Neutrophil (primary cell): ENCODE data around the gene LIFR.

Experiments
- H3K27ac ChIP-seq: fragments of 200-600 bp; sonication (generic); 2 replicates; pipeline ENCODE4 v1.5.1; 2016; ENCODE audit warnings: mild to moderate bottlenecking, moderate library complexity
- H3K27me3 ChIP-seq: fragments of 200-600 bp; sonication (generic); 2 replicates; pipeline ENCODE4 v1.6.0; 2016; ENCODE audit warnings: mild to moderate bottlenecking
- H3K36me3 ChIP-seq: fragments of 200-600 bp; sonication (generic); 2 replicates; pipeline ENCODE4 v1.5.1; 2017
- H3K4me1 ChIP-seq, 2 experiments: fragments of 200-600 bp in 1 of 2; sonication (generic) in 1 of 2; 1 replicate in 1 of 2; 2 replicates in 1 of 2; pipeline versions ENCODE4 v1.5.1 to v1.6.1; 2013 to 2016; ENCODE audit warnings: low read depth in 1 of 2, low read length in 1 of 2, mild to moderate bottlenecking in 1 of 2, moderate library complexity in 1 of 2; ENCODE audit not compliant: control insufficient read depth in 1 of 2, insufficient read depth in 1 of 2
- H3K4me3 ChIP-seq, 2 experiments: fragments of 200-600 bp in 1 of 2; sonication (generic) in 1 of 2; 1 replicate in 1 of 2; 2 replicates in 1 of 2; pipeline ENCODE4 v1.5.1; 2013 to 2016; ENCODE audit warnings: low read depth in 1 of 2, low read length in 1 of 2, mild to moderate bottlenecking in 1 of 2, moderate library complexity in 1 of 2
- H3K9me3 ChIP-seq: fragments of 200-600 bp; sonication (generic); 2 replicates; pipeline ENCODE4 v1.5.1; 2016
- TF ChIP-seq, protein P1 (sequence below): fragments of 200-600 bp; sonication (generic); IDR thresholded peaks from 2 replicates; pipeline ENCODE4 v1.5.1; 2016; ENCODE audit warnings: antibody characterized with exemption

The LIFR gene

DNA sequence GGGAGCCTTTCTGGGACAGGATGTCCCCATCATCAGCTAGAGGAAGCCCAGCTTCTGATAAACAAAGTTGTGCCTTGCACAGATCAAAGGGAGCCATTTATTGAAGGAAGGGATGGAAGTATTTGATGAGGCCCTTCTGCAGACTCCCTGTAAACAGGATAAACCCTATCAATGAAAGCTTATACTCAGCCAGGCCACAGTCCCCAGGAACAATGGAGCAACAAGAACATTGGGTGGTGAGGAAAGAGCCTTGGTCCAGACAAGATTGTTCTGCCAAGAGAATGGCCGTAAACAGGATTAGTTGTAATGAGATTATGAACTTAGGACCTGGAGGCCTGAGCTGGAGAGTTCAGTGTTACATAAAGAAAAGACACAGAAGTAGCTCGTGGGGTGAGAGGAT, 40.5 kb upstream of the LIFR start:
- TF ChIP-seq, protein P1, sequence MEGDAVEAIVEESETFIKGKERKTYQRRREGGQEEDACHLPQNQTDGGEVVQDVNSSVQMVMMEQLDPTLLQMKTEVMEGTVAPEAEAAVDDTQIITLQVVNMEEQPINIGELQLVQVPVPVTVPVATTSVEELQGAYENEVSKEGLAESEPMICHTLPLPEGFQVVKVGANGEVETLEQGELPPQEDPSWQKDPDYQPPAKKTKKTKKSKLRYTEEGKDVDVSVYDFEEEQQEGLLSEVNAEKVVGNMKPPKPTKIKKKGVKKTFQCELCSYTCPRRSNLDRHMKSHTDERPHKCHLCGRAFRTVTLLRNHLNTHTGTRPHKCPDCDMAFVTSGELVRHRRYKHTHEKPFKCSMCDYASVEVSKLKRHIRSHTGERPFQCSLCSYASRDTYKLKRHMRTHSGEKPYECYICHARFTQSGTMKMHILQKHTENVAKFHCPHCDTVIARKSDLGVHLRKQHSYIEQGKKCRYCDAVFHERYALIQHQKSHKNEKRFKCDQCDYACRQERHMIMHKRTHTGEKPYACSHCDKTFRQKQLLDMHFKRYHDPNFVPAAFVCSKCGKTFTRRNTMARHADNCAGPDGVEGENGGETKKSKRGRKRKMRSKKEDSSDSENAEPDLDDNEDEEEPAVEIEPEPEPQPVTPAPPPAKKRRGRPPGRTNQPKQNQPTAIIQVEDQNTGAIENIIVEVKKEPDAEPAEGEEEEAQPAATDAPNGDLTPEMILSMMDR, result no peak
- H3K9me3 ChIP-seq, result no peaks in the 10 kb centered on the region
- no peaks in the 10 kb centered on the region for H3K27me3 ChIP-seq
- no peak overlapping the region for H3K27ac ChIP-seq
- no peak overlapping the region for H3K4me3 ChIP-seq
- no peaks in the 10 kb centered on the region for H3K36me3 ChIP-seq
- H3K4me1 ChIP-seq, result peaks cover 0 to 10% of the 10 kb centered on the region in 2 experiments

GRCh38 chr5:38595132-38595745, 38.8 kb upstream of the LIFR start:
- Histone ChIP-seq H3K4me1 (peaks cover 0 to 2% of the 10 kb centered on the region in 2 experiments), H3K36me3 (no peaks in the 10 kb centered on the region), H3K27me3 (no peaks in the 10 kb centered on the region), H3K9me3 (no peaks in the 10 kb centered on the region), H3K27ac (no peak overlapping the region), H3K4me3 (no peak overlapping the region)
- TF ChIP-seq, protein P1, result no peak

DNA sequence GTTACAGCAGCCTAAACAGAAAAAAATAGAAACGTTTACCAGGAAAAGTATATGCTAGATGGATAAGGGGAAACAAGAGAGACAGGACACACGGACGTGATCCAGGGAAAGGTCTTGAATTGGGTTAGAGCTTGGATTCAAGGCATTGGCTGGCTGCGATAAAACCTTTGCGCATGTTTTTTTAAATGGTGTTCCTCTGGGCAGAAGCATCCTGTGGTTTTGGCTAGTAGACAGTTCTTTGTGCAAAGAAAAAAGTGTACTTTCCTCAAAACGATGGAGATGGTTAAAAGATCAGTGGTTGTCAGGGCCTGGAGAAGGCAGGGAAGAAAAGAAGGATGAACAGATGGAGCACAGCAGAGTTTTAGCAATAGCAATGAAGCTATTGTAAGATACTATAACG, 37.5 kb upstream of the LIFR start:
- Histone ChIP-seq H3K36me3 (no peaks in the 10 kb centered on the region), H3K27me3 (no peaks in the 10 kb centered on the region)
- TF ChIP-seq, protein P1, result no peak

DNA sequence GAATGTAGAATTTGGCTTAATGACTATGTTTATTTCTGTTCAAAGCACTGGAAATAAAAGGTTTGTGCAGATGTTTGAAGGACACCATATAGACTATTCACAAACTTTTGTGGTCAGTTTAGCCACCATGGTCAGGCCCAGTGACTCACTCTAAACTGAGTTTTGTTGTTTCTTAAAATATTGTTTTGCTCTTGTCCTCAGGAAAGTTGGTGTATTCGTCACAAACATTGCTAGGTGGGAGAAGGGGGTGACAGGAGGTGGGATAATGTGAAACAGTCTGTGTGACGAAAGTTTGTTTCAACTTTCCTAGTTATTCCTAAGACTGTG, 35.0 kb upstream of the LIFR start:
- TF ChIP-seq, protein P1, result no peak
- no peaks in the 10 kb centered on the region for H3K4me1 ChIP-seq
- H3K36me3 ChIP-seq, result no peaks in the 10 kb centered on the region
- H3K27ac ChIP-seq, result no peak overlapping the region
- no peaks in the 10 kb centered on the region for H3K27me3 ChIP-seq
- no peaks in the 10 kb centered on the region for H3K9me3 ChIP-seq
- no peak overlapping the region for H3K4me3 ChIP-seq

More for the DNA sequence above, 37.5 kb upstream of the LIFR start:
- H3K4me3 ChIP-seq, result no peak overlapping the region
- no peaks in the 10 kb centered on the region for H3K4me1 ChIP-seq
- no peaks in the 10 kb centered on the region for H3K9me3 ChIP-seq
- H3K27ac ChIP-seq, result no peak overlapping the region

- TF ChIP-seq, protein P1, result no peak
- no peaks in the 10 kb centered on the region for H3K27me3 ChIP-seq
- no peaks in the 10 kb centered on the region for H3K9me3 ChIP-seq
- no peak overlapping the region for H3K27ac ChIP-seq
- H3K4me3 ChIP-seq, result no peak overlapping the region
- H3K4me1 ChIP-seq, result no peaks in the 10 kb centered on the region
- no peaks in the 10 kb centered on the region for H3K36me3 ChIP-seq
Measured at GRCh38 chr5:38590838-38591522, 34.5 kb upstream of the LIFR start.
